A673 (cell line): ENCODE measurements around the gene MAPK12. TPM values are rescaled to one million over a fixed set of nuclear protein-coding genes. Genes with fewer than 3 reads are reported as not detected.

Experiments used
- BruUV-seq: library from RNA; stranded (reverse); fragments of 400-500 nt; replicated peaks from 2 replicates; lab custom pipeline; 2021; lab: Mats Ljungman, UMichigan
- CTCF ChIA-PET: fragments of 300-600 bp; sonication (Branson Sonifier 250); formaldehyde crosslinking; loops from one replicate; lab custom pipeline; 2022; ENCODE audit warnings: antibody characterized with exemption; lab: Charles Lee
- POLR2A ChIA-PET: fragments of 300-600 bp; sonication (Branson Sonifier 250); formaldehyde crosslinking; loops from one replicate; lab custom pipeline; 2022; ENCODE audit warnings: antibody characterized with exemption; ENCODE audit not compliant: low non-redundant PET; lab: Charles Lee
- DNase-seq: peaks from one replicate; pipeline ENCODE4 v3.0.0-alpha.2; 2015; ENCODE audit warnings: low spot score
- H3K27ac ChIP-seq: fragments of 200-600 bp; sonication (generic); 2 replicates; pipeline ENCODE4 v1.5.1; 2016; ENCODE audit warnings: mixed run types, low read depth, mild to moderate bottlenecking, mixed read lengths, antibody characterized with exemption, low read length; ENCODE audit not compliant: poor library complexity, severe bottlenecking
- H3K27me3 ChIP-seq: fragments of 200-600 bp; sonication (generic); replicated peaks from 2 replicates; pipeline ENCODE4 v1.6.1; 2017; ENCODE audit warnings: mixed run types, low read depth, mild to moderate bottlenecking, mixed read lengths, antibody characterized with exemption, low read length; ENCODE audit not compliant: insufficient read depth, poor library complexity
- H3K36me3 ChIP-seq: fragments of 200-600 bp; sonication (generic); 2 replicates; pipeline ENCODE4 v1.6.1; 2016; ENCODE audit warnings: mixed run types, mild to moderate bottlenecking, mixed read lengths, antibody characterized with exemption, low read length; ENCODE audit not compliant: insufficient read depth, poor library complexity, severe bottlenecking
- H3K4me1 ChIP-seq: fragments of 200-600 bp; sonication (generic); 2 replicates; pipeline ENCODE4 v1.6.1; 2017; ENCODE audit warnings: mixed run types, mild to moderate bottlenecking, mixed read lengths, antibody characterized with exemption, low read length; ENCODE audit not compliant: insufficient read depth, poor library complexity, severe bottlenecking
- H3K4me3 ChIP-seq: fragments of 200-600 bp; sonication (generic); 2 replicates; pipeline ENCODE4 v1.5.1; 2016; ENCODE audit warnings: low read depth, mixed run types, mild to moderate bottlenecking, mixed read lengths, low read length; ENCODE audit not compliant: poor library complexity, severe bottlenecking
- H3K9me3 ChIP-seq: fragments of 200-600 bp; sonication (generic); 2 replicates; pipeline ENCODE4 v1.6.1; 2016; ENCODE audit warnings: mixed run types, low read depth, mild to moderate bottlenecking, mixed read lengths, antibody characterized with exemption, low read length; ENCODE audit not compliant: poor library complexity, severe bottlenecking
- CTCF ChIP-seq: fragments of 300-800, 200-600 bp; sonication (generic); conservative IDR thresholded peaks from 2 replicates; pipeline ENCODE4 v1.5.1; 2017; ENCODE audit warnings: low read depth, mild to moderate bottlenecking, antibody characterized with exemption, low read length, moderate library complexity, mixed read lengths
- EZH2 ChIP-seq: fragments of 200-600 bp; sonication (generic); IDR thresholded peaks from 2 replicates; pipeline ENCODE4 v1.6.1; 2017; ENCODE audit warnings: borderline replicate concordance, low read depth, mild to moderate bottlenecking, mixed read lengths, antibody characterized with exemption, low read length; ENCODE audit not compliant: poor library complexity, severe bottlenecking
- intact Hi-C: fragments of 100-400 bp; cut with micrococcal nuclease; formaldehyde crosslinking; loops from one replicate; pipeline ENCODE4 v1.10.0; 2022; ENCODE audit not compliant: unreplicated experiment
- total RNA-seq: library from RNA; stranded (reverse); gene quantifications from 2 replicates; pipeline ENCODE4 v1.2.3, GENCODE V29; 2021

MAPK12 gene
- total RNA-seq, 1 experiment from 2014 or later = 20.8 TPM

DNA sequence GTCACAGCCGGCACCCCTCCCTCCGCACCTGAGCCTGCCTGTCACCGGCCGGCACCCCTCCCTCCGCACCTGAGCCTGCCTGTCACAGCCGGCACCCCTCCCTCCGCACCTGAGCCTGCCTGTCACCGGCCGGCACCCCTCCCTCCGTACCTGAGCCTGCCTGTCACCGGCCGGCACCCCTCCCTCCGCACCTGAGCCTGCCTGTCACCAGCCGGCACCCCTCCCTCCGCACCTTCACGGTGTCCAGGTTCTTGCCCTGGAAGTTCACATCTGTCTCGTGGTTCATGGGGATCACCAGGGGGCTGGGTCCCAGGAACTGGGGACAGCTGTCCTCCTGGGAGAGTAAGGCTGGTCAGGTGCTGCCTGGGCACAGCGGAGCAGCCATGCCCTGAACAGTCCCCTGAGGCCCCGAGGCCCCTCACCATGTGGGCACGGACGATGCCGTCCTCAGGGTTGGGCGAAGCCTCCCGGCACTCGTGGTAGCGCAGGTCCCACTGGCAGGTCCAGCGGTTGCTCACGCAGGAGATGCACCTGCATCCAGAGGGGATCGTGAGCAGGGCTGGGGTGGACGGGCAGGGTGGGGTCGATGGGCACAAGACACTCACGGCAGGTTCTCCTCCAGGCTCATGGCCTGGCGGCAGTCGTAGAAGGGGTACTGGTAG lies 24.2 kb upstream of the MAPK12 start:
- Histone ChIP-seq H3K4me3 (no peak overlapping the region), H3K27ac (no peak overlapping the region), H3K4me1 (no peaks in the 10 kb centered on the region), H3K36me3 (peaks cover 88% of the 10 kb centered on the region), H3K9me3 (no peaks in the 10 kb centered on the region), H3K27me3 (no peaks in the 10 kb centered on the region)
- TF ChIP-seq EZH2 = no peak
- TF ChIP-seq CTCF = no peak
- intact Hi-C loops = no loop called here
- ChIA-PET CTCF (no interaction called here), POLR2A (interaction anchor here (0.7 kb wide), 1 partner anchor 173 kb away, joined by 9 read pairs; no protein-coding TSS in a partner anchor)
- BruUV-seq = no TSS peak
- DNase-seq = no peak

- Histone ChIP-seq H3K27ac (no peak overlapping the region), H3K36me3 (peaks cover 86% of the 10 kb centered on the region), H3K4me3 (no peak overlapping the region), H3K27me3 (no peaks in the 10 kb centered on the region), H3K9me3 (no peaks in the 10 kb centered on the region), H3K4me1 (no peaks in the 10 kb centered on the region)
- TF ChIP-seq CTCF (no peak), EZH2 (no peak)
- ChIA-PET POLR2A (no interaction called here), CTCF (no interaction called here)
- intact Hi-C loops = no loop called here
- no TSS peak for BruUV-seq
- no peak for DNase-seq
Observed at GRCh38 chr22:50284479-50284878, 23.0 kb upstream of the MAPK12 start.

- Histone ChIP-seq H3K9me3 (no peaks in the 10 kb centered on the region), H3K4me1 (no peaks in the 10 kb centered on the region), H3K4me3 (no peak overlapping the region), H3K27ac (no peak overlapping the region), H3K36me3 (peaks cover 86% of the 10 kb centered on the region), H3K27me3 (no peaks in the 10 kb centered on the region)
- no TSS peak for BruUV-seq
- TF ChIP-seq EZH2 (no peak), CTCF (no peak)
- intact Hi-C loops = no loop called here
- ChIA-PET POLR2A (no interaction called here), CTCF (no interaction called here)
- no peak for DNase-seq
Observed at GRCh38 chr22:50283821-50284220, 22.3 kb upstream of the MAPK12 start.
